Activated CD4-positive, alpha-beta T cell treated with anti-CD3 and anti-CD28 coated beads for 36 hours (primary cell): ENCODE measurements around the gene KRT9. TPM values are rescaled to one million over a fixed set of nuclear protein-coding genes. Genes with fewer than 3 reads are reported as not detected.

Source experiments
- ATAC-seq: fragments of 200-7000 bp; cut with Tn5 transposase; one replicate; pipeline ENCODE4 v1.10.0; 2021; ENCODE audit warnings: mild to moderate bottlenecking, moderate library complexity
- CTCF ChIA-PET: fragments of 350-600 bp; sonication (Branson Sonifier 250); formaldehyde crosslinking; loops from one replicate; lab custom pipeline; 2021; ENCODE audit warnings: antibody characterized with exemption; lab: Charles Lee
- POLR2A ChIA-PET: fragments of 350-600 bp; sonication (Branson Sonifier 250); formaldehyde crosslinking; loops from one replicate; lab custom pipeline; 2021; ENCODE audit warnings: antibody characterized with exemption, inconsistent platforms; lab: Charles Lee
- DNase-seq: peaks from one replicate; pipeline ENCODE4 v3.0.0-alpha.2; 2020
- H3K27ac Mint-ChIP-seq: one replicate; pipeline ENCODE4 v1.8.0; 2021; ENCODE audit warnings: mixed read lengths
- H3K27me3 Mint-ChIP-seq: one replicate; pipeline ENCODE4 v1.8.0; 2021; ENCODE audit warnings: mixed read lengths
- H3K36me3 Mint-ChIP-seq: one replicate; pipeline ENCODE4 v1.8.0; 2021; ENCODE audit warnings: low read depth, mixed read lengths
- H3K4me1 Mint-ChIP-seq: one replicate; pipeline ENCODE4 v1.8.0; 2021; ENCODE audit warnings: mixed read lengths
- H3K4me3 Mint-ChIP-seq: one replicate; pipeline ENCODE4 v1.8.0; 2021; ENCODE audit warnings: mild to moderate bottlenecking, moderate library complexity, mixed read lengths
- H3K9me3 Mint-ChIP-seq: one replicate; pipeline ENCODE4 v1.8.0; 2021; ENCODE audit warnings: low read depth, mixed read lengths
- intact Hi-C, 2 experiments: fragments of 100-400 bp; cut with DNase I in 1 of 2; cut with micrococcal nuclease in 1 of 2; formaldehyde crosslinking; loops; one replicate each; pipeline versions ENCODE4 v1.14.2 to v1.15.1; 2022 to 2024; cut with DNase I, micrococcal nuclease
- total RNA-seq, 2 experiments: library from RNA; stranded (reverse); gene quantifications; one replicate each; pipeline ENCODE4 v1.2.3, GENCODE V29; 2021

The KRT9 gene
- total RNA-seq, 2 experiments from 2014 or later, result not detected

DNA sequence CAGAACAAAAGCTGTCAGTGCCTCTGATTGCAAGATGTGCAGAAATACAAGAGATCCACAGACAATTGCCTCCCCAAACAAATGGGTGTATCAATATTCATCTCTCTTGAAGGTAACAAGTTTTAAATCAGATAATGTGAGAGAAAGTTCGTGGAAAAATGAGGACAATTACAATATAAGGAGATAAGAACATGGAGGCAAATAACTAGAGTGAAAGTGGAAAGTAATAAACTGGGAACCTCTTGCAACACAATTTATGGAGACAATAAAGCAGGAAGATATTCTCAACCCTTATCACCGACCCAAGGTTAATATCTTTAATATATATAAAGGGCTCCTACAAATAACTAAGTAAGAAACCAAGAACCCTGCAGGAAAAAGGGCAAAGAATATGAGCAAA lies 29.5 kb downstream of the KRT9 start:
- Mint-ChIP-seq H3K36me3 (no peaks in the 10 kb centered on the region), H3K4me1 (peaks cover under 1% of the 10 kb centered on the region), H3K4me3 (no peak overlapping the region), H3K27me3 (peaks cover 3% of the 10 kb centered on the region), H3K27ac (no peak overlapping the region), H3K9me3 (peaks cover 4% of the 10 kb centered on the region)
- CTCF ChIA-PET, result interaction anchor here (0.6 to 1.4 kb wide), 4 partner anchors 24 to 1280 kb away, joined by 3 to 4 read pairs (median 3); partner anchors contain the start of gene KRT15
- POLR2A ChIA-PET, result no interaction called here
- no peak for DNase-seq
- intact Hi-C loops, result no loop called here
- ATAC-seq, result no peak

DNA sequence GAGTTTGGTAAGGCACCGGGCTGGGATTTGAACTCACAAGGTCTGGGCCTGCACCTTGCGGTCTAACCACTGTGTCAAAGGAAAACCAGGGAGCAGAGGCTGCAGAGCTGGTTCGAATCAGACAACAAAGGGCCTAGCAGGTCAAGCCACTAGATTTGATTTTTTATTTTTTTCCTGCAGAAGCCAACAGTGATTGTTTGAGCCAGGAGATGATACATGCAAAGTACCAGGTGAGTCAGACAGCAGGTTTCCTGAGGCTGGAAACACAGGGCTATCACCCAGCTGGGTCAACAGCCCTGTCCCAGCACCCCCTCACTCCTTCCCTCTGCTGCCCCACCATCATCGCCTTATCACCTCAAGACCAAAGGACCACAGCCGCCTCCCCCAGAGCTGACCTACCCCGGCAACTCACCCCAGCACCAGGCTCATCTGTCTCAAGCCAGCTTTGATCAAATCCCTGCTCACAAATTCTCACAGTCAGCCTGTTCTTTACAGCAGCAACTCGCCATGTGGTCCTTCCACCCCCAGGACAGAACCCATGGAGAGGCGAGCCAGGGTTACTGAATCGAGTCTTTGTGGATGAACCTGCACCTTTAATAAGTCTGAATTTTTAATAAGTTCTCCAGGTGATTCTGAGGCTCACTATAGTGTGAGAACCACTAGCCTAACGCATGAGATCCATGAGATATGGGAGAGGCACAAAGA lies 30.8 kb downstream of the KRT9 start:
- Mint-ChIP-seq H3K9me3 (no peaks in the 10 kb centered on the region), H3K4me1 (no peaks in the 10 kb centered on the region), H3K27ac (no peak overlapping the region), H3K36me3 (no peaks in the 10 kb centered on the region), H3K4me3 (no peak overlapping the region), H3K27me3 (no peaks in the 10 kb centered on the region)
- ATAC-seq, result no peak
- DNase-seq, result no peak
- intact Hi-C loops, result no loop called here
- ChIA-PET POLR2A (no interaction called here), CTCF (interaction anchor here (1.1 to 1.9 kb wide), 5 partner anchors 8 to 155 kb away, joined by 3 to 9 read pairs (median 4); partner anchors contain the start of gene KRT15)

DNA sequence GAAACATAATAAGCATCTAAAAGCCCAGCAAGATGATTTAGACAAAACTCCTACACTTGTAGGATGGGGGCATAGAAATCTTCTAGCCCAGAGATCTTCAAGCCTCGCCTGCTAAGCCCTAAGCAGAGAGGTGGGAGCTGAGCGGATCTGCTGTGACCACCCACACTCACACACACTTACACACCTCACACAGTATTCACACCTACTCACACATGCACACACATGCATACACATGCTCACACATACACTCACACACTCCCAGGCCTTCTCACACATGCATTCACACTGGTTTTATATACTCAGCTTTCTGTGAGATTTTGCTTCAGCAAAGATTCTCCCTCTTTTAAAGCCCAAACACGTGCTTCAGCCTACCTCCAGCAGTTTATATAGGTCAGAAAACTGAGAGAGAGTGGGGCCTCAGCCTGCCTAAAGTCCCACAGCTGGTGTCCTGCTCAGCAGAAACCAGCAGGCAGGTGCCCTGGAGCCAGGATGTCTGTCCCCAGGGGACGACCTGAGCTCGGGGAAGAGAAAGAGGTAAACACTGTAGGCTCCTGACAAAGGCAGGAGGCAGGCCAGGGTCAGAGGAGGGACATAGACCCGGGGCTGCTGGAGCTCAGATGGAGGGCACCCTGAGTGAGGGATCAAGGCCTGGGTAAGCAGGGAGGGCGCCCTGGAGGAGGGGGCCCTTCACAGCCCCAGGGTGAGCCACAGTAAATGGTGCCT lies 31.7 kb downstream of the KRT9 start:
- Mint-ChIP-seq H3K4me3 (no peak overlapping the region), H3K9me3 (no peaks in the 10 kb centered on the region), H3K36me3 (no peaks in the 10 kb centered on the region), H3K4me1 (no peaks in the 10 kb centered on the region), H3K27ac (no peak overlapping the region), H3K27me3 (no peaks in the 10 kb centered on the region)
- CTCF ChIA-PET, result interaction anchor here (0.7 to 1.9 kb wide), 4 partner anchors 9 to 123 kb away, joined by 3 to 9 read pairs (median 3); no protein-coding TSS in a partner anchor
- no peak for DNase-seq
- ATAC-seq, result no peak
- intact Hi-C loops, result no loop called here
- POLR2A ChIA-PET, result no interaction called here

DNA sequence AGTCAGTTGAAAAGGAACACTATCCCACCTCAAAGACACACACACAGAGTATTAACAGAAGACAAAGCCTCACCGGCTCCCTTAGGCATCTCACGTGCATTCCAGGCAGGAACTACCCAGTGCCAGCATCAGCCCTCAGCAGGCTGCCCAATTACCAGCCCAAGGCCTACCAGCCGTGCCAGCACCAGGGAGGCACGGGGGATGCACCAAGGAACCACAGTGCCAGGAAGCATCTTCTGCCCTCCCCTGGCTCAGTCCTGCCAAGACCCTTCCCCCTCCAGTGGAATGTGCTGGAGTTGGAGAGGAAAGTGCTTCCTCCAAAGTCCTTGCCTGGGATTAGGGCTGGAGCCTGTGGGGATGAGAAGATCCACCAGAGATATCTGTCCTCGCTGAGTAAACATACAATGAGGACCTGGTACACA lies 32.8 kb downstream of the KRT9 start:
- CTCF ChIA-PET, result no interaction called here
- DNase-seq, result no peak
- intact Hi-C loops, result no loop called here

DNA sequence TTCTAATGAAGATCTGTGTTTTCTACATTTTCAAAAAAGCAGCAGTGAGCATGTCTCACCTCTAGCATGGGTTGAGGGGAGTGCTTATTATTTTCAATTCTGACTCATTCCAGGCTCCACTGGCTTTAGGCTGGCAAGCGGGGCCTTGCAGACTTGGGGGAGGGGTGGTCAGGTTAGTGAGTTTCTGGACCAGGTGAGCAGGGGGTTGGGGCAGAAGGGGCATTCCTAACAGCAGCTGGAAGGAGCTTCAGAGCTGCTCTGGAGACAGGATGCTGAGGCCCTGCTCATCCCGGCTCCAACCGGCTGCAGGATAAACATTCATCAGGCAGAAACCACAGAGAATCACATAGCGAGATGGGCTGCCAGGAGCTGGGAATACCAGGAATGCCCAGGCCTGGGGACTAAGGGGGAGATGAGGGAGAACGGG lies 33.3 kb downstream of the KRT9 start:
- Mint-ChIP-seq H3K36me3 (no peaks in the 10 kb centered on the region), H3K27ac (no peak overlapping the region), H3K4me1 (no peaks in the 10 kb centered on the region), H3K4me3 (no peak overlapping the region), H3K9me3 (no peaks in the 10 kb centered on the region), H3K27me3 (no peaks in the 10 kb centered on the region)
- intact Hi-C loops, result no loop called here
- ChIA-PET CTCF (no interaction called here), POLR2A (no interaction called here)
- ATAC-seq (no peak), DNase-seq (no peak)

More for the DNA sequence above, 32.8 kb downstream of the KRT9 start:
- Mint-ChIP-seq H3K4me3 (no peak overlapping the region), H3K27ac (no peak overlapping the region), H3K4me1 (no peaks in the 10 kb centered on the region), H3K27me3 (no peaks in the 10 kb centered on the region), H3K9me3 (no peaks in the 10 kb centered on the region), H3K36me3 (no peaks in the 10 kb centered on the region)
- POLR2A ChIA-PET, result no interaction called here
- no peak for ATAC-seq

DNA sequence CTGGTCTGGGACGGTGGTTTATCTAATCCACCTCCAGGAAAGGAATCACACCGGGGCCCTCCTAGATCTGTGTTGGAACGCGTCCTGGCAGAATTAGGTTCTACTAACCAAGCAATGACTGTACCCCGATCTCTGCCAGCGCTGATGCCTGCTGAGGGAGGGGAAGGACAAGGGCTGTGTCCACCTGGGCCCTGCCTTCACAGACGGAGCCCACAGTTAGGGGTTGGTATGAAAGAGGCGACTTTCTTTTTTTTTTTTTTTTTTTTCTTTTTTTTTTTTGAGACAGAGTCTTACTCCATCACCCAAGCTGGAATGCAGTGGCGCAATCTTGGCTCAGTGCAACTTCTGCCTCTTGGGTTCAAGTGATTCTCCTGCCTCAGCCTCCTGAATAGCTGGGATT lies 33.9 kb downstream of the KRT9 start:
- Mint-ChIP-seq H3K4me1 (no peaks in the 10 kb centered on the region), H3K9me3 (no peaks in the 10 kb centered on the region), H3K4me3 (no peak overlapping the region), H3K27me3 (peaks cover under 1% of the 10 kb centered on the region), H3K27ac (no peak overlapping the region), H3K36me3 (no peaks in the 10 kb centered on the region)
- POLR2A ChIA-PET, result no interaction called here
- no peak for ATAC-seq
- intact Hi-C loops, result no loop called here
- CTCF ChIA-PET, result interaction anchor here (3.6 kb wide), 1 partner anchor 11 kb away, joined by 20 read pairs; no protein-coding TSS in a partner anchor
- no peak for DNase-seq

DNA sequence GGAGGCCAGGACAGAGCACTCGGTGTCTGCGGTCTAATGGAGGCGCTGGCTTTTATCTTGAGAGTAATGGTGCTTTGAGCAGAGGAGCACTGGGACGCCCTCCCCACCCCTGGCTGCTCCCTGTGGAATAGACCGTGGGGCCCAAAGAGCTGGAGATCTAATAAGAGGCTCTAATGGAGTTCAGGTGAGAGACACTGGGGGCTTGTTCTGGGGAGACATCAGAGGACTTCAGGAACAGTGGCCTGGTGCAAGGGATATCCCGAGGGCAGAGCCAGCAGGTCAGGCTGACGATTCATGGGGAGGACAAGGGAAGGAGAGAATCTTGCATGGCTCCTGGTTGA lies 34.3 kb downstream of the KRT9 start:
- no peaks in the 10 kb centered on the region for H3K4me1 Mint-ChIP-seq

DNA sequence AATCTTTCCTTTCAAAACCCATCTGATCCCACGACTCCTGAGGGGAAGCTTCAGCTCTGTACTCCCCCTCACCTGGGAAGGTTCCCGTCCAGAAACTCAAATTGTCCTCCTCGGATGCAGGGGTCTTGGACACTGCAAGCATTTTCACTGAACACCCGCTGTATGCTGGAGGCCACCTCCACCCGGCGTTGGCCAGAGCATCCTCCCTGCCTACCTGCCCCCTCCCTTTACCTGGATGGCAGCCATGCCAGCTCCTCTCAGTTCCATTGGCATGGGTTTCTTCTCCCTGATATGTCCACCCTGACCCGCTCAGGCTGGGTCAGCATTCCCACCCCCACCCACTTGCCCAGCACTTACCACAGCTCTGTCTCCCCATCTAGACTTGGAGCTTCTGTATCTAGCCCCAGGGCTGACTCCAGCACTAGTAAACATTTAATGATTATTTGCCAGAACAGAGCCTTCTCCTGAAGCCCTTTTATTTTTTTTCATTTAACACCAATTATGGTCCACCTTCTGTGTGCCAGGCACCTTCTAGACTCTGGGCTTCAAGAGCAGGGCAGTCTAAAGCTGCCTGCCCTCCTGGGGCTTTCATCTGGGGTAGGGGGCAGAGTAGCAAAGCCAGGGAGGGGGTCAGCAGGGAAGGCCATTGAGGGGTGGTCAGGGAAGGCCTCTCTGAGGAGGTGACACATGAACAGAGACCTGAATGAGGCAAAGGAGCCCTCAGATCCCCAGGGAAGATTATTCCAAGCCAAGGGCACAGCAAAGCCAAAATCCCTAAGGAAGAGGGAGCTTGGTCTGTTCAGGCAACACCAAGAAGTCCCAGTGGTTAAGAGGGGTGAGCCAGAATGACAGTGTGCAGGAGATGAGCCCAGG lies 34.9 kb downstream of the KRT9 start:
- H3K36me3 Mint-ChIP-seq, result no peaks in the 10 kb centered on the region
- H3K27me3 Mint-ChIP-seq, result peaks cover 5% of the 10 kb centered on the region
- no peak overlapping the region for H3K27ac Mint-ChIP-seq
- ChIA-PET CTCF (interaction anchor here (0.6 to 3.6 kb wide), 2 partner anchors 12 to 22 kb away, joined by 3 to 20 read pairs; no protein-coding TSS in a partner anchor), POLR2A (no interaction called here)
- no peaks in the 10 kb centered on the region for H3K4me1 Mint-ChIP-seq
- H3K9me3 Mint-ChIP-seq, result no peaks in the 10 kb centered on the region
- no peak for DNase-seq
- H3K4me3 Mint-ChIP-seq, result no peak overlapping the region
- intact Hi-C loops, result no loop called here
- ATAC-seq, result no peak

More for the DNA sequence above, 34.3 kb downstream of the KRT9 start:
- no peaks in the 10 kb centered on the region for H3K36me3 Mint-ChIP-seq
- ATAC-seq (no peak), DNase-seq (no peak)
- no peak overlapping the region for H3K4me3 Mint-ChIP-seq
- H3K27ac Mint-ChIP-seq, result no peak overlapping the region
- CTCF ChIA-PET, result interaction anchor here (3.6 kb wide), 1 partner anchor 11 kb away, joined by 20 read pairs; no protein-coding TSS in a partner anchor
- H3K9me3 Mint-ChIP-seq, result no peaks in the 10 kb centered on the region
- POLR2A ChIA-PET, result no interaction called here
- H3K27me3 Mint-ChIP-seq, result peaks cover 5% of the 10 kb centered on the region
- intact Hi-C loops, result no loop called here

DNA sequence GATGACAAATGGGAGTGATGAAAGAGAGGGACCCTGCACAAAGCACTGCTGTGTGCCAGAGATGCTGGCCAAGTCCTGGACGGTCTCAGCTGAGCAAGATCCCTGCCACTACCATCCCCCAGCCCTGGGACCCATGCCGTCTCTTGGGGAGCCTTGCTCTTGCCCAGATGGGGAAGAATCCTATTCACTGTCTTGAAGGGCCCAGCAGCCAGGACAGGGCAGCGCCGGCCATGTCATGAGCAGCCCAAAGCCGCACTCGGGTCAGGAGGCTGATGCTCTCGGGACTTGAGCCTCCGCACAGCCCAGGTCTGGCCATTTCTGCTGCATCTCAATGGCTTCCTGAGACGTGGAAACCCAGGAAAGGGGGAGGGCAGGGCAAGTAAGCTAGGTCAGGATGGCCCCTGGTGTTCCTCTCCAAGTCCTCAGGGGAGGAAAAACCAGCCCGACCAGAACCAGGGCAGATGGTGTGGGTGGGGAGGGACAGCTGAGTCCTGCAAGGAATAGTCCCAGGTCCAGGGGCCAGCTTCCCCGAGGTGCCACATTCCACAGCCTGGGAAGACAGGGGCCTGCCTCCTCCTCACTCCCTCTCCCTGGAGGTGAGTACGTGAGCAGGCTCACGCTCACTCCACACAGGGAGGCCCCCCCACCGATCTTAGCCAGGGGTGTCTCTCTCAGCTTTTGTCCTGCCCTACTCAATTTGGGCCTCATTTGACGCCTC lies 35.9 kb downstream of the KRT9 start:
- ChIA-PET POLR2A (no interaction called here), CTCF (interaction anchor here (1.4 to 3.6 kb wide), 2 partner anchors 13 to 127 kb away, joined by 4 to 20 read pairs; no protein-coding TSS in a partner anchor)
- Mint-ChIP-seq H3K27ac (no peak overlapping the region), H3K9me3 (no peaks in the 10 kb centered on the region), H3K4me1 (no peaks in the 10 kb centered on the region), H3K27me3 (peaks cover 5% of the 10 kb centered on the region), H3K36me3 (no peaks in the 10 kb centered on the region), H3K4me3 (no peak overlapping the region)
- ATAC-seq (no peak), DNase-seq (no peak)
- intact Hi-C loops, result no loop called here

DNA sequence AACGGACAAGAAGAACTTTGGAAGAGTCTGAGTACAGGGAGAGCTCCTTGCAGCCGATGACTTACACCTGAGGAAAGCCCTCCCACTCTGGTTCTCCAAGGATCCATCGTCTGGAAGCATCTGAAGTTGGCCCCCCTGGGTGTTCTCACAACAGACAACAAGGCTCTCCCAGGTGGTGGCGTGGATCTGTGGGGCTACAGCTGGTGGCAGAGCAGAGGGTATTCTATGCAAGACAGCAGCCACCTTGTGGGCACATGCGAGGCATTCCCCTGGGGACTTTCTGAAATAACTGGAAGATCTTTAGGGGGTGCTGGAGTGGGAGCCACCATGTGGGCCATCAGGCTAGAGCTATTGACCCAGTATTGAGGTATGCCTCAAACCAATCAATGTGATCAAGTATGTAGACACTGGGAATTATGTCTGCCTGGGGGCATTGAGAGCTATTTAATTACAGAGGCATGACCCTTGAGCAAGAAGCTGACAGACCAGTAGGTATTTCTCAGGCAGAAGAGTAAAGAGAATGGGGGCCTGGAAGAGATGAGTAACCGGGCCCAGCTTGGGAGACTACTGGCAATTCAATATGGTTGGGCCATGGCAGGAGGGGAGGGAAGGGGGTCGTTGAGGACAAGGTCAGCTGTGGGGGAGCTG lies 36.8 kb downstream of the KRT9 start:
- ChIA-PET POLR2A (no interaction called here), CTCF (interaction anchor here (1.4 to 3.6 kb wide), 2 partner anchors 14 to 128 kb away, joined by 4 to 20 read pairs; no protein-coding TSS in a partner anchor)
- intact Hi-C loops, result no loop called here
- ATAC-seq (no peak), DNase-seq (no peak)
- Mint-ChIP-seq H3K4me3 (no peak overlapping the region), H3K4me1 (no peaks in the 10 kb centered on the region), H3K27ac (no peak overlapping the region), H3K27me3 (peaks cover 5% of the 10 kb centered on the region), H3K36me3 (no peaks in the 10 kb centered on the region), H3K9me3 (no peaks in the 10 kb centered on the region)
